GM18505 (cell line): ENCODE data around the gene HSPA12B.

Experiments used
- ATAC-seq: cut with Tn5 transposase; IDR thresholded peaks from one replicate; pipeline ENCODE4 v1.9.1; 2021; ENCODE audit not compliant: unreplicated experiment
- POLR2A ChIP-seq: IDR thresholded peaks from 4 replicates; pipeline ENCODE4 v1.6.1; 2011; ENCODE audit warnings: borderline replicate concordance; ENCODE audit not compliant: insufficient read depth, insufficient read length; ENCODE audit errors: extremely low read depth

The HSPA12B gene

GRCh38 chr20:3711484-3711941 lies 21.0 kb upstream of the HSPA12B start:
- TF ChIP-seq POLR2A: no peak
- no peak for ATAC-seq

GRCh38 chr20:3712279-3712873 lies 20.1 kb upstream of the HSPA12B start, which contains the start of gene SIGLEC1:
TSS of gene SIGLEC1 (minus strand) at chr20:3712600. CDS start at chr20:3707128, 5,472 bp downstream.
- TF ChIP-seq POLR2A: no peak
- ATAC-seq: no peak

GRCh38 chr20:3714092-3714491 lies 18.4 kb upstream of the HSPA12B start:
- TF ChIP-seq POLR2A: no peak
- no peak for ATAC-seq

DNA sequence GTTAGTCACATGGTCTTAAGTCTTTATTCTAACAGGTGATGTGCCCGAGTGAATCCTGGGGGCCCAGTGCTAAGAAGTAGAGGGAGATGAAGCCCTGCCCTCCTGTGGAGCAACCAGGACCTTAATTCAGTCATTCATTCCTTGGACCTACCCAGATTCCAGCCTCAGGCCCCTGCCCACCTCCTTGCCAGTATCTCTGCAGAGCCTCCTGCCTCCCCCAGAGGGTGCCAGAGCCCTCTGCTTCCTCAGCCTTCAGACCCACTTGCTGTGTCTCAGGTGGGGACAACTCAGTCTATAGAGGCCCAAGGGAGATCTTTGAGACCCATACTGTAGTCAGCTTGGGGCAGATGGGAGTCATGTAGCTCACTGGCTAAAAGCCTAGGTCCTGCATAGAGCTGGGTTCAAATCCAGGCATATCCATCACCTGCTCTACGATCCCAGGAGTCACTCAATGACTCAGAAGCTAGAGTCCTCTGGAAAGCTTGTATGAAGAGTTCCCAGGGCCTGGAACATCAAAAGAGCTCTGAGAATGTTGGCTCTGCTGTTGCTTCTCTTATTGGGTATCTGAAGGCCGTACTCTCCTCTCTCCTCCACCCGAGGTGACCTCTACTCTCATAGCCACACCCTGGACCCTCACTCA lies 16.2 kb upstream of the HSPA12B start:
- no peak for TF ChIP-seq POLR2A
- ATAC-seq: no peak

- no peak for TF ChIP-seq POLR2A
- no peak for ATAC-seq
Measured at GRCh38 chr20:3719046-3719445, 13.4 kb upstream of the HSPA12B start.

- no peak for ATAC-seq
- TF ChIP-seq POLR2A: no peak
Measured at GRCh38 chr20:3720068-3720467, 12.4 kb upstream of the HSPA12B start.

GRCh38 chr20:3720626-3721025 lies 11.9 kb upstream of the HSPA12B start:
- TF ChIP-seq POLR2A: no peak
- ATAC-seq: no peak

- no peak for TF ChIP-seq POLR2A
- no peak for ATAC-seq
Measured at GRCh38 chr20:3721912-3722311, 10.6 kb upstream of the HSPA12B start.

GRCh38 chr20:3723284-3723683 lies 9.2 kb upstream of the HSPA12B start:
- ATAC-seq: no peak
- TF ChIP-seq POLR2A: no peak

DNA sequence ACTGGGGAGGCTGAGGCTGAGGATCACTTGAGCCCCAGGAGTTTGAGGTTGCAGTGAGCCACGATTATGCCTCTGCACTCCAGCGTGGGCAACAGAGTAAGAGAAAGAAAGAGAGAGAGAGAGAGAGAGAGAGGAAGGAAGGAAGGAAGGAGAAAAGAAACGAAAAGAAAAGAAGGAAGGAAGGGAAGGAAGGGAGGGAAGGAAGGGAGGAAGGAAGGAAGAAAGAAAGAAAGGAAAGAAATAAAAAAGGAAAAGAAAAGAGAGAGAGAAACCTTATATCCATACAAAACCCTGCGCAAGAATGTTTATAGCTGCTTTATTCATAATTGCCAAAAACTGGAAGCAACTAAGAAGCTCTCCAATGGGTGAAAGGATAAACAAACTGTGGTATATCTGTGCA lies 8.1 kb upstream of the HSPA12B start:
- TF ChIP-seq POLR2A: no peak
- ATAC-seq: no peak

DNA sequence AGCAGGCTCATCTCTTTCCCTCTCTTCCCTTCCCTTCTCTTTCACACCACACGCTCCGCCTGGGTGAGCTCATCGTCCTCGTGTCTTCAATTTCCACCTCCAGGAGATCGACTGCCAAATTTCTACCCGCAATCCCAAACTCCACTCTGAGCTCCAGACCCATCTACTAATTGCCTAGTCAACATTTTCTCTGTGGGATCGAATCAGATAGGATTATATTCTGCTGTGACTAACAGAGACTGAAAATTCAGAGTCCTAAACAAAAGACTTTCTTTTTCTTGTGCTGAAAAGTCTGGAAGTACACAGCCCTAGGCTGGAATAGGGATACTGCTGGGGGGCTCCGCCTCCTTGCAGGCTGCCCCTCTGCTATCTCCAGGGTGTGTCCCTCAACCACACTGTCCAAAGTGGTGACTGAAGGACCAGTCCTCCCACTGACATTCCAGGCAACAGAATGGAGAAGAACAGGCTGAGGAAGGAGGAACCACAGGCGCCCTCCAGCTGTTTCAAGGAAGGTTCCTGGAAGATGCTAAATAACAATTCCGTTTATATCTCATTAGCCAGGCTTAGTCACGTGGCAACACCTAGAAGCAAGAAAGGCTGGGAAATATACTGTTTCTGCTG lies 5.0 kb upstream of the HSPA12B start:
- ATAC-seq: no peak
- TF ChIP-seq POLR2A: no peak

- TF ChIP-seq POLR2A: no peak
- no peak for ATAC-seq
Measured at GRCh38 chr20:3728354-3728753, 4.1 kb upstream of the HSPA12B start.

DNA sequence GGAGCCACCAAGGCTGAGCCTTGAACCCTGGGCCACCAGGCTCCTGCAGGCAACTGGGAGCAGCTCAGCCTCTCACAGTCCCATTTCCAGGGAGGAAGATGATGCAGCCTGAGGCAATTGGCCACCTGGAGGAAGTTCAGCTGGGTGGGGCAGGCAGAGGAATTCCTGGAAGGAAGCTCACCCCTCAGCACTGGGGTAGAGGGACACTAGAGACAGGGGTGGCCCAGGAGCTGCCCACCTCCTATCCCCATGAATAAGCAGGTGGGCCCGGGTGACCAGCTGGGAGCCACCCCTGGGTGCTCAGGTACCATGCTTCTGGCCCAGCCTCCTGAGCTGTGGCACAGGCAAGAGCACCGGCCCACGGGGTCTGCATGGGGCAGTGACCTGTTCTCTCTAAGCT lies 3.6 kb upstream of the HSPA12B start:
- no peak for TF ChIP-seq POLR2A
- no peak for ATAC-seq

DNA sequence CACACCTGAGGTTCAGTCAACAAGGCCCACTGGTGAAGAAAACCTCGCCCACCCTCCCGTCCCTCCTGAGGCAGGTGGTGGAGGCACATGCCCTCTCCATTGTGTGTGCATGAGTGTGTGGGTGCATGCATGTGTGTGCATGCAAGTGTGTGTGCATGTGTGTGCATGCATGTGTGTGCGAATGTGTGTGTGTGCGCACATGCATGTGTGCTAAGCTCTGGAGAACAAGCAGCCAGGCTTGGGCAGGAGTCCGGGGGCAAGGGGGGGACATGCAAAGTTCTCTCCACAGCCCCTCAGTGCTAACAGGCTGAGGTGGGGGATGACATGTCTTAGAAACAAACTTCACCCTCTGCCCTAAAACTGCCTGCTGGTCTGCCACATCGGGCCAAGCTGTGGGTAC lies 3.1 kb upstream of the HSPA12B start:
- no peak for TF ChIP-seq POLR2A
- ATAC-seq: no peak
